Vagina (tissue), 2 donors: ENCODE measurements around the gene SOWAHA.

Experiments
- CTCF ChIP-seq, 3 experiments: fragments of 450-650 bp in 2 of 3; fragments of 200-600 bp in 1 of 3; sonication (generic) in 1 of 3; IDR thresholded peaks; one replicate each; pipeline ENCODE4 v1.5.1; 2017 to 2019; ENCODE audit warnings: antibody characterized with exemption in 3 of 3, mild to moderate bottlenecking in 2 of 3, moderate library complexity in 2 of 3
- POLR2AphosphoS5 ChIP-seq, 2 donors: sonication (generic); formaldehyde crosslinking; IDR thresholded peaks; one replicate each; pipeline ENCODE4 v1.9.0; 2017; ENCODE audit warnings: antibody characterized with exemption in 2 of 2, mild to moderate bottlenecking in 2 of 2, low read depth in 1 of 2; ENCODE audit not compliant: insufficient read depth in 1 of 2

DNA sequence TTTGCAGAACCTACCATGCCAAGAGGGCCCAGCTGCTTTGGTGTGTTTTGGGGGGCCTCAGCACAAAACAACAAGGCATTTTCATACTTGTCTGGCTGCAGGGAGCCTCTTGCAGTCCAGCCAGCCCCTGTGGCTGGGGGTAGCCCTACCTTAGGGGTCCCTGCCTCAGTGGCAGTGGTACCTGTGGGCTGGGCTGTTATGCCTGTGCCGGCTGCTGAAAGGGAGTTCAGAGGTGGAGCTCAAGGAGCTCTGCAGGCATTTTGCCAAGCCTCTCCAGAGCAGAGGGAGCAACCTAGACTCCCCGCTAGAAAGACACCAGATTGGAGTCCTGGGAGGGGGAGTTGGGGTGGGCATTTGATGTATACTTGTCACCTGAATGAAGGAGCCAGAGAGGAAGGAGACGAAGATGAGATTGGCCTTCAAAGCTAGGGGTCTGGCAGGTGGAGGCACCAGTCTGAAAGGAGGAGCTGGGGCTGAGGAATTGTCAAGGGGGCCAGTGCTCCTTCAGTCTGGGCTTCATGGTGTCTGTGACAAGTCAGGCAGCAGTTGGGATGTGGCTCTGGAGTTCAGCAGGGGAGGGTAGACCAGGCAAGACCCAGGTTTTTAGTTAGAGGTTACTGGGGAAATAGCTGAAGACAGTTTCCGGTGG is 15.9 kb downstream of the SOWAHA start:
- TF ChIP-seq POLR2AphosphoS5 (IDR thresholded peaks at IDR 0.05; ENCODE audit: insufficient read depth in 1 of 2, low read depth in 1 of 2) = no peak
- TF ChIP-seq CTCF (IDR thresholded peaks at IDR 0.05) = no peak
